Inferior parietal cortex (tissue), 1 donor: ENCODE data around the gene GOLT1A.
A peak's percentile ranks its signal among the peaks of the same experiment; 100 is the strongest.

ENCODE experiments used
- DNase-seq: peaks from one replicate; pipeline ENCODE4 v3.0.0-alpha.2; 2016; ENCODE audit errors: extremely low spot score

GOLT1A gene

DNA sequence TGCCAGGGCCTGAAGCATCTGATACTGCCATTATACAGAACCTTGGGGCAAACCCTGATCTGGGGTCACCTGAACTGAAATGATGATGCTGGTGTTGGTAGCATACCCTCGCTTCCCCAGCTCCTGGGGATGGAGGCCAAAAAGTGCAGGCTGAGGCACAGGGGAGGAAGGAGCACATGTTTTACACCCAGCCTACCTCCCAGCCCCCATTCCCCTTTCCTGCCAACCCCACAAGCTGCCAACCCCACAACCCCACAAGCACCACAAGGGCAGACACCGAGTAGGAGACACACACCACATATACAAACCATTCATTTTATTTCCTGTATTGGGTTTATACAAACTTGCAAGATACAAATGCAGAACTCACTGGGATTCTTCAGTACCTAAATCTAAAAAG, 4.8 kb upstream of the GOLT1A start:
- DNase-seq, result no peak

DNA sequence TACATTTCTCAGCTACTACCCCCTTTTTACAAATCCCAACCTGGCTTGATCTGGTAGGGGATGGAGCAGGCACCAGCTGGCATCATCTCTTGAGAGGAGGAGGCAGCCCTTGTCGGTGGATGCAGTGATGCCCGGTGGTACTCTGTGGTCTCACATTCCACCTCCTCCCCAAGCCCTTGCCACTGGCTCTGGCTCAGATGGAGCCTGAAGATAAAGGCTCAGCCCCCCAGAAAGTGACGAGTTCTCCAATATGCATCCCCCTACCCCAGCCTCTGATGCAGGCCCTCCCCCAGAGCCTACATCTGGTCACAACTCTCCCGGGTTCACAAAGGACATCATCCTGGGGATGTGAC, 3.8 kb upstream of the GOLT1A start:
- DNase-seq, result no peak

DNA sequence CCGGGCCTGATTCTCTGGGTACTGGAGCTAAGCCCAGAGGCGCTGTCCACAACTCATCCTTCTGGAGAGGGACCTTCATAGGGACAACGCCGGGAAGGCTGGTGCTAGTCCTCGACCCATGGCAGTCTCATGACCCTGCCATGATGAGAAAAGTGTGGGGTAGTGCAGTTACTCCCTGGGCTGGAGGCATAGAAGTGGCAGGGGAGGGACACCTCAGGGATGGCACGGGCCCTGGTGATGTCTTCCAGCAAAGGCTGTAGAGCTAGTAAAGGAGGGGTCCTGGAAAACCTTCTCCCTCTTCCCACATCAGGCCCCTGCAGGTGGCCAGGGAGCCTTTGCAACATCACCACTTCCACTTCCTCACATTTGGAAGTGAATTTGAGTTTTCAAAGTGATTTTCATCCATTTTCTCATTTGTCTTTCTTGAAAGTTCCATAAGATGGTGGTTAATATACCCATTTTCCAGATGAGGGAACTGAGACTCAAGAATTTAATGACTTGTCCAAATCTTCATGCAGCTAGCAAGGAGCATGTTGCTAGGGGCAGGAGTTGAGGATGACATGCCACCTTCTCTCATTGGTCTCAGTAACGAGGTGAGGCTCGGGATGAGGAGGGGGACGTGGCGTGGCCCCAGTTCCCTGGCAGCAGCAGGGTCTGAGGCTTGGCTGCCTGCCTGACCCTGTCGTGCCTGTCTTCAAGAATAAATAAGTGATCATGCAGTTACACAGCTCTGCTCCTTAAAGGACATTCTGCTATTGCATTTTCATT, 3.3 kb upstream of the GOLT1A start:
- DNase-seq, result no peak

DNA sequence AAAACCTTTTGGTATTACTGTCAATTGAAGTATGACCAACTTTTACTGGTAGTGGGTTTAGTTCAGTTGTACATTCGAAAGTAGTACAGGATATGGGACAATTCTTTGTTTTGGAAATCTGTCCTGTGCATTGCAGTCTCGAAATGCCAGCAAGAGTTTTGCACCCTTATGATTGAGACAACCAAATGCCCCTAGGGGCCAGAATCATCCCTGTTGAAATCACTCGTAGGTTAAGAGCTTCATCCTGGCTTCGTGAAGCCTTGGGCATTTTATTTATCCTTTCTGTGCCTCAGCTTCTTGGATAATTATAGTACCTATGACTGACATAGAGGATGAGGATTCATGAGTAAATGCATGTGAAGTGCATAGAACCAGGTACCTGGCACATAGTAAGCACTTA, 2.4 kb upstream of the GOLT1A start:
- DNase-seq, result no peak

DNA sequence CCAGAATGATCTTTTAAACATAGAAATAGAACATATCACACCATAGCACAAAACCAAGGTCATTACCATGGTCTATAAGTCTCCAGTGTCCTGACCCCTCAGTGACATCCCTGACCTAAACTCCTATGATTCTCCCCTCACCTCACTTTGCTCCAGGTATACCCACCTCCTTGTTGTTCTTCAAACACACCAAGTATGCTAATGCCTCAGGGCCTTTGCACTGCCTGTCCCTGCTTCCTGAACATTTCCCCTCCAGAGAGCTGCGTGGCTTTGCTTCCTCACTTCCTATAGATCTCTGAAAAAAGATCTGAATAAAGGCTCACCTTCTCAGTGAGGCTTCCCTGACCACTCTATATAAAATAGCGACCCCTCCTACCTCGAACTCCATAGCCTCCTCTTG, 1.1 kb downstream of the GOLT1A start:
- DNase-seq, result no peak

DNA sequence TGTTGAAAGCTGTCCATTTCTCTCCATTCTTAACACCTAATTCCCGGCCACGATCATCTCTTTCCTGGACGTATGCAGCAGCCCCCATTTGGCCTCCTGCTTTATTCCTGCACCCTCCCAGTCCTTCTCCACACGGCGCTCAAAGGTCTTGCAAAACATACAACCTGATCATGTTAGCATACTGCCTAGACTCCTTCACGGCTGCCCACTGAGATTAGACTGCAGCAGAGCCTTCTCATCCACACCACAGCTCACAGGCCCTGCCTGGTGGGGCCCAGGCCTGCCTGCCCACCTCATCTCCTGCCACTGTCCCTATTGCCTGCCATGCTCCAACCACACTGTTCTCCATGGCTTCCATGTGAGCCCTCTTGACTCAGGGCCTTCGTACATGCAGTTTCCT, 2.7 kb downstream of the GOLT1A start:
- DNase-seq, result no peak

DNA sequence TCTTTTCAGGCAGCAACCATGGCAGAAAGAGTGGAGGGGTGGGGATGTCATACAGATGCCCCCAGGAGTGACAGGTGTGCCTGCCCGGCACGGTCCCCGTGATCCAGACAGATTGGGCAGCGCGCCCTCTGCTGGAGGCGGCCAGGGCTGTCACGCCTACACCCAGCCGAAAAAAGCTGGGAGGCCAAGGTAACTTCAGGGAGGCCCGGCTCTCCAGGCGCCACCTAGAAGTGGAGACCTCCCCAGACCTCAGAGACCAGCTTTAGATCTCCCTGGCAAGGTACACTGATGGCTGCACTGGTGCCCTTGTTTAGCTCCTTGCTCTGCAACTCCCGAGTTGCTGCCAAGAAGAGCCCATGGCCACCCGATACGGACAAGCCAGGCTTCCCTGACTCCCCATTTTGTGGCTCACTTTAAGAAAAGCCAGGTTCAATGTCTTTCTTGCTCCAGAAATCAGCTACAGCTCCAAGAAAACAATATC, 6.6 kb downstream of the GOLT1A start:
- DNase-seq, result peak; percentile 68

DNA sequence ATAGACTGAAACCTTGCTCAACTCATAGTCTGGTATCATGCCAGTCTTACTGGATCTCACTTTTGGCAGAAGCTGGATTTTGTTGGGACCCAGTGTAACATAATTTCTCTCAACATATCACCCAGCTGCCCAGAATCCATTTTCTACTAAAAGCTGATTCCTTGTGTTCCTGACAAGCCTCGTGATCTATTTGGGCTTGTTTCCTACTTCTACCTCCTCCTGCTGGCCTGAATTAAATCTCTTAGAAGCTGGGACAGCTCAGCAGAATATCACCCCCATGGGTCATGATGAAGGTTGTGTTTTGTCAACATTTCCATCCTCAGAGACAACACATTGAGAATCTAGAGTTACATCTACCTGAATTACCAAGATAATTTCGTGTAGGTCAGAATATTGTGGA, 7.7 kb downstream of the GOLT1A start:
- no peak for DNase-seq

DNA sequence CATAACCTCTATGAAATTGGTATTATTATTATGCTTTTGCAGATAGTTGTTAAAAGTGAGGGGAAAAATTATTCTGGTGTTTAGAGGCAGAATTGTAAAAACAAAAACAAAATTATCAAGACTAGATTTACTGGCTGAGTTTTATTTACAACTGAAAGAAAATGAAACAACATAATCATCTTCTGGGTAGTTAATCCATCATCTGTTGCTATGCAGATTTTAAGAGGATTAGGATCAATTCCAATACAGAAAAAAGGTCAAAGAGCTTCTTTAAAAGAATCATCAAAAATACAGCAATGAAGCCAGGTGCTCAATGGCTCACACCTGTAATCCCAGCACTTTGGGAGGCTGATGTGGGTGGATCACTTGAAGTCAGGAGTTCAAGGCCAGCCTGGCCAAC, 8.3 kb downstream of the GOLT1A start:
- DNase-seq, result no peak

DNA sequence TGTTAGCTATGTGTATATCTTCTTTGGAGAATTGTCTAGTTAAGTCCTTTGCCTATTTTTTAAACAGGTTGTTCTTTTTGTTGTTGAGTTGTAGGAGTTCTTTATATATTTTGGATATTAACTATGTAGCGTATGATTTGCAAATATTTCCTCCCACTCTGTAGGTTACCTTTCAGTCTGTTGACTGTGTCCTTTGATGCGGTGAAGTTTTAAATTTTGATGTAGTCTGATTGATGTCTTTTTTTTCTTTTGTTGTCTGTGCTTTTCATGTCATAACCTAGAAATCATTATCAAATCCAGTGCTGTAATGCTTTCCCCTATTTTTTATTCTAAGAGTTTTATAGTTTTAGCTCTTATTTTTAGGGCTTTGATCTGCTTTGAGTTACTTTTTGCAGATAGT, 8.8 kb downstream of the GOLT1A start:
- no peak for DNase-seq

DNA sequence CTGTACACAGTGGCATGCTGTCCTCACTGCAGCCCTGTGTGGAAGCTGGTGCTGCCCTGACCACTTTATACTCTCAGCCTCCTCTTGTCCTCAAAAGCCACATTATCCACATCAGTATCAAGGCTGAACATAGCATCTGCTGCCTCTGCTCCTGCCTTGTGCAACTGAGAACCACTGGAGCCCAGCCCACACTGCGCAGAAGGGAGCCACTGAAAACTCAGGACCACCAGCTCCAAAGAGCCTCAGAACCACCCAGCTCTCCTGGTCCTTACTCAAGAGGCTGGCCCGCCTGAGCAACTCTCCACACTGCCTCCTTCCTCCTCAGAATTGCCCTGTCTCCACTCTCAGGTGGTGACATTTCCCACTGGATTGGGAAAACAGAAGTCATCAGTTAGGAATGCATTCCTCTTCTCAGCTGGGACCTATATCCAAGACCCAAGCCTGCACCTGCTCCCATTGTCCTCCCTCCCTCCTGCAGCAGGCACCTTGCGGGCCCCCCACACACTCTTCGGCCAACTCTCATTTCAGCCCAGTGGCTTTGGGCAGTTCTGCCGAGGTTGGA, 10.5 kb downstream of the GOLT1A start:
- DNase-seq, result no peak

DNA sequence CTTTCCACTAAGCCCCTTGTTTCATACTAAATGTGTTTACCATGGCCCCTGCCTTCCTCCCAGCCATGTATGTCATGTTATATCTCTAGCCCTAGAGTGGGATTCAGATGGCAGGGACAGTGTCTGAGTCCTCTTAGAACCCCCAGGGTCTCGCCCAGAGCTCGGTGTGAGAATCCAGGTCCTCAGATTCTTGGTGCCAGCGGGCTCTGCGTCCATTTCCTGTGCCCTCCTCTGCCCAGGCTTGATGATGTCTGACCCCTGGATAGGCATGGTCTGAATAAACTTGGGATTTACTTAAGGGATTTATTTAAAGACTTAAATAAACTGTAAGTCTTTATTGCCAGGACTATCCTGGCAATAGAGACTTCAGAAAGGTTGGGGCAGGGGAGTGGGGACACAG, 11.3 kb downstream of the GOLT1A start:
- no peak for DNase-seq

DNA sequence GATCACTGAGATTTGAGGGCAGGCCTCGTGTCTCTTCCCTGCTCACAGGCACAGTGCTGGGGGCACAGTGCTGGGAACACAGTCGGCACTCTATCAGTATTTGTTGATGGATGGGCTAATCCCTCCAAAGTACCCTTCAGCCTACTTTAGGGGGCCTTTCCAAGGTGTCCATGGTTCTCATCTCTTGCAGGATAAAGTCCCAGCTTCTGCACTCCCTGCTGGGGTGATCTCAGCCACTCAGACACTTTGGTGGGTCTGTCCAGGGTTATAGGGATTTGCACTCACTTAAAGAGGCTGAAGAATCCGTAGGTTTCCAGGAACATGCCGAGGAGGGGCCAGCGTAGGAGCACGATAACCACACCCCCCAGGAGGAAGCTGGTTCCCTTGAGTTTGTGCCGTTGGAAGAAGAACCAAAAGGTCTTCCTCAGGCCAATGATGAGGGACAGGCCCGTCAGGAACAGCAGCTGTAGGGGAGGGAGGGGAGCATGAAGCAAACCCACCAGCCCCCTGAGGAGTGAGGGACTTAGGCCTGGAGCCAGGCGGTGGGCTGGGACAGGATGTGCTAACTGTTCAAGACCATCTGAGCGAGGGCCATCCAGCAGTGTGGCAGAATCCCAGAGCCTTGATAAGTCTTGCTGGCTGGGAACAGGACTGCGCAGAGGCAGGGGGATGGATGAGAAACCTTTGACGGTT, 12.3 kb downstream of the GOLT1A start:
- DNase-seq, result no peak

DNA sequence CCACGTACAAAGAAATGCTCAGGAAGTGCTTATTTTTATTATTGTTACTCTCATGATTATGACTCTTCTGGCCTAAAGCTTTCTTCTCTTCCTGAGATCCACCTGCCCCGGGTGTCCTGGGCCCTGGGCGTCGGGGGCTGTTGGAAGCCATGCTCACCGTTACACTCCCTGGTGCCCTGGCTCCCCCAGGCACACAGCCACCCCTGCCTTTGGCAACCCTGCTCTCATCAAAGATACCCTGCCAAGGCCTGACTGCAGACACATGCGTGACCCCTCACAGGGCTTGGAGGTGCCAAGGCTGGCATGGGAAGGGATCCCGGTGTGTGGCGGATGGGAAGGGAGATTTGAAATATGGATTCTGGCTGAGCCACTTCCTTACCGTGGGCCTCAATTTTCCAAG, 14.2 kb downstream of the GOLT1A start:
- DNase-seq, result no peak

DNA sequence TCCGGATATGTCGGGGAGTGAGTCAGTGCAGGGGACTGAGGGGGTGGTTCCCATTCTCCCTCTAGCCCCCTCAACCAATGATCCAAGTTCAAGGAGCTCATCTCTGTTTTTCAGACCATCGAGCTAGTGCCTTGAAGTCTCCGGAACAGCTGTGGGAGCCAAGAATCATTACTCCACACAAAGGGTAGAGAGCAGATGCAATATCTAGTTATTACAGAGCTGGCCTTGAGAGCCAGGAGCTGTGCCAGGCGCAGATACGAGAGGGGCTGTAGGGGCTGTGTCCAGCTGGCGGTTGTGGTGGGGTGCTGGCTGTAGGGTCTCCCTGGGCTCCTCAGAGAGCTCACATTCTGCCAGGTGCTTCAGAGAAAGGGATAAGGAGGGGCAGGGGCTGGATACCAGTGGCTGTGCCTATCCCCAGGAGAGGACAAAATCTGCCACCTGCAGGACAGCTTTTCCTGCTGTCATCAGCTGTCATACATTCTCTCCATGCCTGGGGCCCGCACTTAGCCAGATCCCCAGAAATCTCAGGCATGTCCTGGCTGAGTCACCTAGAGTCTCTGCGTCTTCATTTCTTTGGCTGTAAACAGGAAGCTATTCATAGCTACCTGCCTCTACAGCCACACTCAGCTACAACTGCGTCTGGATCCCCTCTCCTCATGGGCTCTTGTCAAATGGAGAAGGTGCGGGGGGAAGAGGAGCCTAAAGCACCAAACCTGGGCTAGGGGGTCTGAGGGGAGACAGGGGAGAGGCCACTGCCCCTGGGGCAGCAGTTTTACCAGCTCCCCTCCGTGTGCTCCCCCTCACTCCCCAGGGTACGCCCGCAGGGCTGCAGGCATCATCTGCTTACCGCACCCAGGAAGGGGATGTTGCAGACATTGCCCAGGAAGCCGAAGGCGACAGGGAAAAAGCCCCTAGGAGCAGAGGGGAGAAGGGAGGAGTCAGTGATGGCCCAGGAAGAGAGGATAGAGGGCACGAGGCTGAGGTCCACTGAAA, 15.1 kb downstream of the GOLT1A start:
- no peak for DNase-seq

DNA sequence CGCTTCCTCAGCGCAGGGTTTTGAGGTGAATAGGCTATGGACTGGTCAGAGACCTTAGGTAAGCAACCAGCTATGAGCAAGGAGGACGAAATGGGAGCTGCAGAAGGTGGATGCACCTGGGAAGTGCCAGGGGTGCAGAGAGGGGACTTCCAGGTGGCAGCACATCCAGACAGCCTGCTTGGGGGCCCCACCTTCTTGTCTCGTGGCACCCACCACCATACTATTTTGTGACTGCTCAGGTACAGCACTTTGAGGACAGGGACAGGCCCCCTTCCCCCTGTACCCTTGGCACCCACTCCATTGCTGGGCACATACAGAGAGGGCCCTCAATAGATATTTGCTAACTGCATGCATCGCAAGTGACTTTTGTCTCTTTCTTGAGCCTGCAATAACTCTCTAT, 16.7 kb downstream of the GOLT1A start:
- no peak for DNase-seq

DNA sequence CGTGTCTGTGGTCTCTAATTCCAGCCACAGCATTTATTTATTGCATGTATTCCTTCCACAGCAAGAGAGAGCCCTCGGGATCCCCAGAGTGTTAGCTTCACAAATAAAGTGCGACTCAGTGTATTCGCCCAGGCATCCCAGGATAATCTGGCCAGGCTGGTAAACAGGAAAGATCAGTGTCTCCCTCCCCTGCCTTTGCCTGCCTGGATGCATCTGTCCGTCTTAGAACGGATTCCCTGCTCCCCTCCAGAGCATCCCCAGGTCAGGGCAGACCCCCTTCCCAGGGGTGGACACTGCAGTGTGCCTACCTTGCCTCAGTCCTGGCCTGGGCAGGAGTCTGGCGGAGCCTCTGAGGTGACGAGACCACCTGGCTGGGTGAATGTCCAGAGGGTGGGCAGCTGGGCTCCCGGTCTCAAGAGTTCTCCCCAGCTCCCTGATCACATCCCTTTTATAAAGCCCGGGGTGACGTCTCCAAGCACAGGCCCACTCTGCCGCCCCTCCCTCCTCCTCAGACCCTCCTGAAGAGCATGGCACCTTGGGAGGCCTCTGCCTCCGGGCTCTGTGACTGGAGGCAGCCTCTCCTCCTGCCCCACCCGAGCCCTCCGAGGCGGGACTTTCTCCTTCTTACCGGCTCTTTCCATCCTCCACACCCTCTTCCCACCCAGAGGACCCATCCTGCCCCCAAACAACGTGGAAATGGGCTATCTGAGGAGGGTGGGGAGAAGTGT, 17.6 kb downstream of the GOLT1A start, which contains the start of gene KISS1:
KISS1 (minus strand) TSS at position 424 of the 728 bp plus-strand sequence. CDS start 3,615 bp downstream, outside the sequence.
- DNase-seq, result no peak

DNA sequence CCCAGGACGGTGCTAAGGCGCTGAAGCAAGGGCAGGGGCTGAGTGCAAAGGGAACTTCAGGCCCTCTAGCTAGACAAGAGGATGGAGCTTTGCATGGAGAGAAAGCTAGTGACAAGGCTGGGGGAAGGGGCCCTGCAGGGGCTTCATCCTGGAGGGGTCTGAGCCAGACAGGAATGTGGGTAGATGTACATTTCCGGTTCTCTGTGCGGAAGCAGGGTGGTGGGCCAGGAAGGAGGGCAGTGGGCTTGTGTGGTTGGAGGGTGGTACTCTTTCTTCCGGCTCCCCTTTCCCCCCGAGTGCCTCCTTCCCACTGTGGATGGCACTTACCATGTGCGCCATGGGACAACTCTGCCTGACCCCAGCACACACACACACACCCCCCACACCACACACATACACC, 19.0 kb downstream of the GOLT1A start:
- DNase-seq, result no peak

DNA sequence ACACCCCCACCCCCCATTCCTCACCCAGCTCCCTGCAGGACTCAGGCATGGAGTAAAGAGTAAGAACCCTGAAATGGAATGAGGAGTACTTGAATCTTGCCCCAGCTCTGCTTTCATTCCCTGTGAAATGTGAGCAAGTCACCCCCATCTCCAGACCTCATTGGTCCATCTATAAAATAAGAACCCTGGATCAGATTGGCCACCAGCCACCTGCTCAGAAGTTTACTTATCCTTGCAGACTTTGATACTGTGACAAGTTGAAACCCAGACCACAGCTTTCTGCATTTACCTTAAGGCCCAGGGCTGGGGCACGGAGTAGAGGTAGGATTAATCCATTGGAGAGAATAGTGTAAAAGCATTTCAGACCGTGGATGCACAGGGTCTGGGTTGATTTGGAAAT, 19.7 kb downstream of the GOLT1A start:
- DNase-seq, result no peak

DNA sequence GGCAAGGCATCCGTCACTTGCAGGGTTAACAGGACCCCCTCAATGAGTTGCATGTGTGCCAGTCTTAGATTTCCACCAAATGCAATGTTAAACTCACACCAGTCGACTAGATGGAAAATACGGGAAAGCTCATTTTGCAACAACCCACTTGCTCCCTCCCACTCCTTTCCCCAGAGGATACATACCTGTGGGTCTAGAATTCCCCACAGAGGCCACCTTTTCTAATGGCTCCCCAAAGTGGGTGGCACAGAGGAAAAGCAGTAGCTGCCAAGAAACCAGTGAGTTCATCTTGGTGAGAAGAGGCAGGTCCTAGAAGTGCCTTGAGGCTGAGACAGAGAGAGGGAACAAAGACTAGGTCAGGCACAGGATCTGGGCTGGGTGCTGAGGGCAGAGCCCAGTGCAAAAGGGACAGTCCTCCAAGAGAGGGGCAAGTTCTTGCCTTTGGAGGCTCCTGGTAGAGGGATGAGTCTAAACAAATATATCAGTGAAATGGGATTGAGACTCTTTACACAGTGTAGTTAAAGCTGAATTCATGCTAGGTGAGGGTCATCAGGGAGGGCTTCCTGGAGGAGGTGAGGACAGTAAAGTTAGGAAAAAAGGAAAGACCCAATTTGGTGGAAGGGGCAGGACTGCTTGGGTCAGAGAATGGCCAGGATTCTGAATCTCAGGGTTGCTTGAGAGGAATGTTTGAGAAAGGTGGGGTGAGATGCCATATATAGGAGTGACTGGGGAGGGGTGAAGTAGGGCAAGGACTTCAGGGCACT, 21.0 kb downstream of the GOLT1A start:
- DNase-seq, result no peak
